ENCODE results near the gene SLX4IP.
A peak's percentile ranks its signal among the peaks of the same experiment; 100 is the strongest.

The SLX4IP gene

GRCh38 chr20:10654630-10655029 lies 219.5 kb downstream of the SLX4IP start:
- DNase-seq = peak; percentile 11

- DNase-seq = no peak
These were observed 220.9 kb downstream of the SLX4IP start for GRCh38 chr20:10655720-10656669.

- DNase-seq = no peak
These were observed 222.3 kb downstream of the SLX4IP start for GRCh38 chr20:10657453-10657852.

- DNase-seq = no peak
These were observed 223.1 kb downstream of the SLX4IP start for GRCh38 chr20:10658051-10658823.

GRCh38 chr20:10658876-10659632 lies 223.9 kb downstream of the SLX4IP start:
- no peak for DNase-seq

- DNase-seq = no peak
These were observed 224.8 kb downstream of the SLX4IP start for GRCh38 chr20:10659651-10660601.

GRCh38 chr20:10660661-10661060 lies 225.6 kb downstream of the SLX4IP start:
- DNase-seq = no peak

- no peak for DNase-seq
These were observed 226.2 kb downstream of the SLX4IP start for GRCh38 chr20:10661261-10661660.

GRCh38 chr20:10662151-10662550 lies 227.0 kb downstream of the SLX4IP start:
- DNase-seq = no peak

GRCh38 chr20:10662661-10663458 lies 227.8 kb downstream of the SLX4IP start:
- DNase-seq = no peak

GRCh38 chr20:10663756-10664155 lies 228.7 kb downstream of the SLX4IP start:
- DNase-seq = no peak

- peak; percentile 63 for DNase-seq
These were observed 230.0 kb downstream of the SLX4IP start for GRCh38 chr20:10665027-10665561.

GRCh38 chr20:10665791-10666190 lies 230.7 kb downstream of the SLX4IP start:
- no peak for DNase-seq

- no peak for DNase-seq
These were observed 231.3 kb downstream of the SLX4IP start for GRCh38 chr20:10666221-10667076.

- peak; percentile 92 for DNase-seq
These were observed 231.9 kb downstream of the SLX4IP start for GRCh38 chr20:10667077-10667401.

GRCh38 chr20:10667560-10668167 lies 232.6 kb downstream of the SLX4IP start:
- peak; percentile 89 for DNase-seq

- no peak for DNase-seq
These were observed 233.7 kb downstream of the SLX4IP start for GRCh38 chr20:10668677-10669368.

GRCh38 chr20:10669843-10670446 lies 234.8 kb downstream of the SLX4IP start:
- DNase-seq = no peak
